Effector memory CD8-positive, alpha-beta T cell (primary cell): ENCODE data around the gene PLAAT1.

ENCODE experiments used
- ATAC-seq: fragments of 150-1000 bp; cut with Tn5 transposase; replicated peaks from 2 replicates; pipeline ENCODE4 v1.10.0; 2021; ENCODE audit warnings: mild to moderate bottlenecking, moderate library complexity
- DNase-seq, 3 experiments: peaks; one replicate each; pipeline ENCODE4 v3.0.0; 2021
- H3K27ac Mint-ChIP-seq, 2 donors: one replicate each; pipeline ENCODE4 v1.8.0; 2022; ENCODE audit warnings: mild to moderate bottlenecking in 2 of 2, mixed read lengths in 2 of 2, moderate library complexity in 2 of 2
- H3K27me3 Mint-ChIP-seq, 2 donors: one replicate each; pipeline ENCODE4 v1.8.0; 2022; ENCODE audit warnings: mixed read lengths in 2 of 2
- H3K36me3 Mint-ChIP-seq: one replicate; pipeline ENCODE4 v1.8.0; 2022; ENCODE audit warnings: mild to moderate bottlenecking, moderate library complexity, mixed read lengths; ENCODE audit not compliant: insufficient read depth
- H3K4me1 Mint-ChIP-seq, 2 donors: one replicate each; pipeline ENCODE4 v1.8.0; 2022; ENCODE audit warnings: low read depth in 2 of 2, mixed read lengths in 2 of 2
- H3K4me3 Mint-ChIP-seq, 2 donors: one replicate each; pipeline ENCODE4 v1.8.0; 2022; ENCODE audit warnings: mild to moderate bottlenecking in 2 of 2, mixed read lengths in 2 of 2, moderate library complexity in 2 of 2
- H3K9me3 Mint-ChIP-seq, 2 donors: one replicate each; pipeline ENCODE4 v1.8.0; 2022; ENCODE audit warnings: mixed read lengths in 2 of 2

The PLAAT1 gene

GRCh38 chr3:193230610-193231009 is 10.4 kb upstream of the PLAAT1 start:
- Mint-ChIP-seq H3K4me1 (no peaks in the 10 kb centered on the region), H3K4me3 (no peak overlapping the region), H3K27ac (no peak overlapping the region), H3K27me3 (peaks cover 5 to 12% of the 10 kb centered on the region in 2 donors), H3K9me3 (no peaks in the 10 kb centered on the region), H3K36me3 (no peaks in the 10 kb centered on the region)
- ATAC-seq (no peak), DNase-seq (no peak)

- H3K27ac Mint-ChIP-seq, result no peak overlapping the region
- no peaks in the 10 kb centered on the region for H3K4me1 Mint-ChIP-seq
- H3K27me3 Mint-ChIP-seq, result peaks cover 5 to 12% of the 10 kb centered on the region in 2 donors
- H3K4me3 Mint-ChIP-seq, result no peak overlapping the region
- no peak for DNase-seq
- no peak for ATAC-seq
- no peaks in the 10 kb centered on the region for H3K9me3 Mint-ChIP-seq
- no peaks in the 10 kb centered on the region for H3K36me3 Mint-ChIP-seq
These were observed 9.8 kb upstream of the PLAAT1 start for GRCh38 chr3:193231201-193231600.

GRCh38 chr3:193236599-193236998 is 4.4 kb upstream of the PLAAT1 start:
- no peak for DNase-seq
- Mint-ChIP-seq H3K4me1 (no peaks in the 10 kb centered on the region), H3K4me3 (no peak overlapping the region), H3K9me3 (no peaks in the 10 kb centered on the region), H3K27me3 (peaks cover under 1 to 5% of the 10 kb centered on the region in 2 donors), H3K27ac (no peak overlapping the region), H3K36me3 (no peaks in the 10 kb centered on the region)
- ATAC-seq, result no peak

- Mint-ChIP-seq H3K4me1 (no peaks in the 10 kb centered on the region), H3K27ac (no peak overlapping the region), H3K4me3 (no peak overlapping the region), H3K36me3 (no peaks in the 10 kb centered on the region), H3K27me3 (peaks cover 5 to 9% of the 10 kb centered on the region in 2 donors), H3K9me3 (peaks cover 0 to under 1% of the 10 kb centered on the region in 2 donors)
- DNase-seq, result no peak
- no peak for ATAC-seq
These were observed 4.0 kb upstream of the PLAAT1 start for GRCh38 chr3:193237030-193237429.

GRCh38 chr3:193240436-193240849 is 579 bp upstream of the PLAAT1 start:
- DNase-seq (no peak), ATAC-seq (no peak)
- peaks cover 10 to 13% of the 10 kb centered on the region in 2 donors for H3K27me3 Mint-ChIP-seq
- no peak overlapping the region for H3K4me3 Mint-ChIP-seq
- no peaks in the 10 kb centered on the region for H3K4me1 Mint-ChIP-seq
- no peaks in the 10 kb centered on the region for H3K36me3 Mint-ChIP-seq
- H3K27ac Mint-ChIP-seq, result no peak overlapping the region
- H3K9me3 Mint-ChIP-seq, result peaks cover 5 to 7% of the 10 kb centered on the region in 2 donors

- DNase-seq (no peak), ATAC-seq (no peak)
- no peaks in the 10 kb centered on the region for H3K36me3 Mint-ChIP-seq
- H3K4me1 Mint-ChIP-seq, result no peaks in the 10 kb centered on the region
- no peak overlapping the region for H3K27ac Mint-ChIP-seq
- H3K27me3 Mint-ChIP-seq, result peaks cover 10 to 13% of the 10 kb centered on the region in 2 donors
- no peak overlapping the region for H3K4me3 Mint-ChIP-seq
- peaks cover 5 to 7% of the 10 kb centered on the region in 2 donors for H3K9me3 Mint-ChIP-seq
These were observed 694 bp downstream of the PLAAT1 start for GRCh38 chr3:193241716-193242115.

GRCh38 chr3:193243571-193243970 is 2.5 kb downstream of the PLAAT1 start:
- Mint-ChIP-seq H3K36me3 (no peaks in the 10 kb centered on the region), H3K4me1 (no peaks in the 10 kb centered on the region), H3K4me3 (no peak overlapping the region), H3K9me3 (peaks cover 7 to 8% of the 10 kb centered on the region in 2 donors), H3K27me3 (peaks cover 10 to 13% of the 10 kb centered on the region in 2 donors), H3K27ac (no peak overlapping the region)
- DNase-seq, result no peak
- no peak for ATAC-seq

- no peaks in the 10 kb centered on the region for H3K36me3 Mint-ChIP-seq
- H3K27me3 Mint-ChIP-seq, result no peaks in the 10 kb centered on the region
- H3K9me3 Mint-ChIP-seq, result peaks cover 6 to 32% of the 10 kb centered on the region in 2 donors
- no peak for DNase-seq
- no peak for ATAC-seq
- no peak overlapping the region for H3K4me3 Mint-ChIP-seq
- no peak overlapping the region for H3K27ac Mint-ChIP-seq
- H3K4me1 Mint-ChIP-seq, result no peaks in the 10 kb centered on the region
These were observed 7.9 kb downstream of the PLAAT1 start for GRCh38 chr3:193248848-193249468.

GRCh38 chr3:193250492-193250891 is 9.5 kb downstream of the PLAAT1 start:
- H3K36me3 Mint-ChIP-seq, result no peaks in the 10 kb centered on the region
- H3K4me3 Mint-ChIP-seq, result no peak overlapping the region
- no peak for DNase-seq
- H3K4me1 Mint-ChIP-seq, result no peaks in the 10 kb centered on the region
- ATAC-seq, result no peak
- H3K27me3 Mint-ChIP-seq, result peaks cover 0 to under 1% of the 10 kb centered on the region in 2 donors
- peaks cover 9 to 25% of the 10 kb centered on the region in 2 donors for H3K9me3 Mint-ChIP-seq
- no peak overlapping the region for H3K27ac Mint-ChIP-seq

- Mint-ChIP-seq H3K4me3 (no peak overlapping the region), H3K4me1 (no peaks in the 10 kb centered on the region), H3K27me3 (peaks cover 0 to 7% of the 10 kb centered on the region in 2 donors), H3K9me3 (peaks cover 4 to 21% of the 10 kb centered on the region in 2 donors), H3K36me3 (no peaks in the 10 kb centered on the region), H3K27ac (no peak overlapping the region)
- no peak for DNase-seq
- no peak for ATAC-seq
These were observed 13.1 kb downstream of the PLAAT1 start for GRCh38 chr3:193253986-193254660.

GRCh38 chr3:193261970-193262369 is 20.9 kb downstream of the PLAAT1 start:
- Mint-ChIP-seq H3K27ac (no peak overlapping the region), H3K27me3 (no peaks in the 10 kb centered on the region), H3K4me3 (no peak overlapping the region), H3K36me3 (no peaks in the 10 kb centered on the region), H3K4me1 (no peaks in the 10 kb centered on the region), H3K9me3 (peaks cover 0 to 5% of the 10 kb centered on the region in 2 donors)
- ATAC-seq (no peak), DNase-seq (no peak)

- H3K9me3 Mint-ChIP-seq, result peaks cover 0 to 5% of the 10 kb centered on the region in 2 donors
- H3K36me3 Mint-ChIP-seq, result no peaks in the 10 kb centered on the region
- no peak overlapping the region for H3K4me3 Mint-ChIP-seq
- no peak for ATAC-seq
- H3K27ac Mint-ChIP-seq, result no peak overlapping the region
- no peaks in the 10 kb centered on the region for H3K4me1 Mint-ChIP-seq
- H3K27me3 Mint-ChIP-seq, result no peaks in the 10 kb centered on the region
- no peak for DNase-seq
These were observed 21.7 kb downstream of the PLAAT1 start for GRCh38 chr3:193262707-193263106.

- Mint-ChIP-seq H3K36me3 (peaks cover 3% of the 10 kb centered on the region), H3K27me3 (no peaks in the 10 kb centered on the region), H3K4me1 (no peaks in the 10 kb centered on the region), H3K9me3 (peaks cover 0 to 3% of the 10 kb centered on the region in 2 donors), H3K27ac (no peak overlapping the region), H3K4me3 (no peak overlapping the region)
- DNase-seq (no peak), ATAC-seq (no peak)
These were observed 28.5 kb downstream of the PLAAT1 start for GRCh38 chr3:193269343-193270028.

- Mint-ChIP-seq H3K27ac (no peak overlapping the region), H3K9me3 (no peaks in the 10 kb centered on the region), H3K4me1 (no peaks in the 10 kb centered on the region), H3K36me3 (peaks cover 3% of the 10 kb centered on the region), H3K4me3 (no peak overlapping the region), H3K27me3 (no peaks in the 10 kb centered on the region)
- DNase-seq (no peak), ATAC-seq (no peak)
These were observed 29.4 kb downstream of the PLAAT1 start for GRCh38 chr3:193270451-193270850.
